Fibroblast of skin of right biceps (primary cell): ENCODE measurements around the gene KLF9.

Experiments
- DNase-seq: peaks from one replicate; pipeline ENCODE4 v3.0.0-alpha.2; 2013

The KLF9 gene

DNA sequence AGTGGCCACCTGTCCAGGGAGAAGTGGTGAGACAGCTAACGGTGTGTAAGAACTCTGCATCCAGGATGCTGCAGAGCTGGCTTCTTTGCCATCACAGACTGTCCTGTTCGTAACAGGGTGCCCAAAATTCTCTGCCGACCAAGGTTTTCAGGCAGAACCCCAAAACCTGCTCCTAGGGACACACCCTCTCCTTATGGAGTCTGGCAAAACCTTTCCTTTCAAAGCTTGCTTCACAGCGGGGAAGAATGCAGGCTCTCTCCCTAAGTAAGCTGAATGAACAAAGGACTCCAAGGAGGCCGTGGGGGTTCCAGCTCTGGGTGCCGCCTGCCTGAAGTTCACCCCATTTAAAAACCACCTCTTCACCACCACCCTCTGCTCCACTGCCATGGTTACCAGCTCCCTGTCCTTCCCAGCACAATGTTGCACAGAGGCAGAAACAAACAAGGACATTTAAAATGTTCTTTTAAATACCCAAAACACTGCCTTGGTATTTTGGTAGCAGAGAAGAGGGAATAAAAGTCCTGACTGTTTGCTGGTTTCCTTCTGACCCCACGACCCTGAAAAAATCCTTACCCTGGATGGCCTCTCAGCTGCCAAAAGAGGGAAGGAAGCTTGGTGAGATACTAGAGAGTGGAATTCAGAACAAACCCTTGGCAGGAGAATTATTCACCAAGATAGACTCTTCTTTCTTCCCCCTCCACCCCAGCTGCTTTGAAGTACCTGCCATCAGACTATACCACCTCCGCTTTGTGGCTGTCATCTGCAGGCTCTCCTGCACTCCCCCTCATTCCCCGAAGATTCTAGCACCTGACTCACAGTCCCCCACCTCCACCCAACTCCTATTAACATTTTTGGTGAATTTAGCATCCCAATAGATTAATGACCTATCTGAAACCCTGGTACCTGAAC, 7.1 kb upstream of the KLF9 start:
- DNase-seq = peak; percentile 43

DNA sequence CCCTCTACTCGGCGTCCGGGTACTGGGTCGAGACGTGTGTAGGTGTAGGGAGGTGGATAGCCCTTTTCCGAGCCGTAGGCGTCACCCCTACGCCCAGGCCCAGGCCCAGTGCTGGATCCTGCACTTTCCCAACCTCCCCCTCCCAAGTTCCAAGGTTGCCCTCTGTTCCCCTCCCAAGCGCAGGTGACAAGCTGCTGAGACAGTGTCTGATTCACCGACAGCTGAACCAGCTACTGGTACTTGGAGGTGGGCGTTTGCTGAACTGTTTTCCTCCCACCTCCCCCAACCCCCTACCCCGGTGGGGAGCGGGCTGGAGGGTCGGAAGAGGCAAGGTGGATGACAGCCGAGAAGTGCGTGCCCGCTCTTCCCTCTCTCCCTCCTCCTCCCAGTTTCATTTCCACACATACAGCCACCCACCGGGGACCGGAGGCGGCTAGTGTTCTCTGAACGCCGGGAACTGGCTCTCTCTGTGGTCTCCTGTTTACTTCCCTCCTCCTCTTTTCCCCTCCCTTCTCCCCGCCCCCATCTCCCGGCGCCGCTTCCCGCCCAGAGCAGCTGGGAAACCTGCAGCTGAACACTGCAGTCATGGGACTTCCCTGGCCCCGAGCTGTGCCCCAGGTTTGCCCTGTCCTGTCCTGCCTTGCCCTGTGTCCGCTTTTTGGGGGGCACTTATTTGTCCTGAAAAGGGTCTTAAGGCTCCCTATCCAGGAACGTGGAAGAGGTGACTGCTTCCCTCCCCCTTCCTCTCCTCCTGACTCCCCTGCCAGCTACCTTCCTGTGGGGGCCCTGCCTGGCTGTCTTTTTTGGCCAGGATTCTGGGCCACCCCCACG, 6.2 kb upstream of the KLF9 start:
- peak; percentile 87 for DNase-seq

DNA sequence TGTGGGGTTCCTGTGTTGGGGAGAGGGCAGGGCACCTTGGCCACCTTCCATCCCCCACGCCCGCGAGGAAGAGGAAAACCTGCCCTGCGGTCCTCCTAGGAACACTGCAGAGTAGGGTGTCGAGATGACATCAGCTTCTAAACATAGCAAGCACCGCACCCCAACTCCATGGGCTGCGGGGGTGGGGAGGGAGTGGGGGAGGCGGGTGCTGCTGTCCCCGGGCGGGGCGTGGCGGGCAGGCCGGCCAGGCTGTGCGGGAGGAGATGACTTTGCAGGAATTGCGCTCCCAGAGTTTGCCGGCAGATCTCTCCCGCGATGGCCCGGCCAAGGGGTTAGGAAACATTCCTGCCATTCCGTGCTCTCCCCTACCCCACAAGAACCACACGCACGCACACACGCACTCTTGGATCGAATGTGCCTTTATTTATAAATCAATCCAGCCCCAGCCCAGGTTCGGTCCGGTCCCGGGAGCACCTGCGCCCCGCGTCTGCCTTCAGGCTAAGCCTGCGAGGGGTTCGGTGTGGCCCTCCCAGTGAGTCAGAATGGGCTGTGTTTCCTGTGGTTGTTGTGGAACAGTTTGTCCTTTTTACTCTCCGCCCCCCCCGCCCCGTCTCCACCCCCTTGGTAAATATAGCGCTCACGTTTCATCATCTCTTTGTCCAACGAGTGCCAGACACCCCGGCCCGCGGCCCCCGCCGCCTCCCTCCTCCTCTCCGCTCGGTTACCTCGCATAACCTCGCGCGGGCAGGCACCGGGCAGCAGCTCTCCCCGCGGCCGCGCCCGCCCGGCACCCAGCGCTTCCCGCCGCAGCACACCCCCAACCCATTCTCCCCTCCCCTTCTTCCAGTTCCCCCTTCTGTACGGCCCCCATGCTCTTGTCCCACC, 5.3 kb upstream of the KLF9 start:
- peak; percentile 98 for DNase-seq

DNA sequence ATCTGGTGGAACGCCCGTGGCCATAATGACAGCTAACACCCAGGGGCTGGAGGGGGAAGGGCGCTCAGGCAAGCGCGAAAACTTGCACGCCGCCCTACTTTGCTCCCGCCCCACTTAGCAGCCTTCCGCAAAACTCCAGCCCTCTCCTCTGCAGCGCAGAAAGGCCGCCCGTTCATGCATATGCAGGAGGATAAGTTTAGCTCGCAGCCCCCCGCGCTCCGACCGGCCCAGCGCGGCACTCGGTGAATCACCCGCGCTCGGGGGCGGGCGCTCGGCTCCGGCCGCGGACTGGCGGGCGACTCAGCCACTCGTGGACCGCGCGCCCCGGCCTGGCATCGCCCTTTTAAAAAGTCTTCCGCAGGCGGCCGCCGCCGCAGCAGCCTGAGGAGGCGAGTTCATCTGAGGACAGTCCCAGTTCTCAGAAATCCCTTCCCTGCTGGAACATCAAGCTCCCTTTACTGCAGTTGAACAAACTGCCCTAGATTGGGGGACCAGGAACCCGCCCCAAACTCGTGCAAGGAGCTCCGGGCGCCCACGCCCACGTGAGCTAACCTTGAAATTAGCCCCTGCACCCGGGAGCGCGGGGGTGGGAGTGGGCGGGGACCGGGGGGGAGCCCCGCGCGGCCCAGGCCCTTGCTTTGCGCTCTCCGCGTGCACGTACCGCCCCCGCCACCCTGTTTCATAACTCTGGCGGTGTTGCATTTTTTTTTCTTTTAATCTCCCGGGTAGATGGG, 4.5 kb upstream of the KLF9 start:
- DNase-seq = peak; percentile 98

DNA sequence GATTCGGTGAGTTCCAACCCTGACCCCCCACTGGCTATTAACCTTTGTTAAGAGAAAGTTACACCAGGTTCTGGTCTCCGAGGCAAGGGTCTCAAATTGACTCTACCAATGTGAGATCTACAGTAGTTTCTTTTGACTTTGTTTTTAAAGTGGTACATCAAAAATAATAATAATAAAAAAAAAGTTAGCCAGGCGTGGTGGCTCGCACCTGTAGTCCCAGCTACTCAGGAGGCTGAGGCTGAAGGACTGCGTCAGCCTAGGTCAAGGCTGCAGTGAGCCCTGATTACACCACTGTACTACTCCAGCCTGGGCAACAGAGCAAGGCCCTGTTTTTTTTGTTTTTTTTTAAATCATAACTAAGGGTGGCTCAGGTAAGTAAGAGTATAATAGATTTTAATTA, 1.0 kb upstream of the KLF9 start:
- DNase-seq = no peak

DNA sequence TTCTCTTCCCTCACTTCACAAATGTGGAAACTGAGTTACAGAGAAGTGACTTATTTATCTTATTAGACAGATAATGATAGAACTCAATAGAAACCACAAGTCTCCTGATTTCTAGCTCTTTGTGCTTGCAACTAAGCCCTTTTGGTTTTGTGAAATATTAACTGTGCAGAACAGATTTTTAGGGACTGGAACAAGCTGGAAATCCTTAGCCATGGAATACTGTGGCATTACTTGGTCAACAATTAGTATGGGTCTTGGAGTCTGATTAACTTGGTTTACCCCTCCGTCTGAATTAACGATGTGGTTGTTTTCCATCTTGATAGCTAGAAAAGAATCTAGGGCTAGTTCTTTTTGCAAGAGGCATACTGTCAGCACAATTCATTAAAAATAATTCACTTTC, 584 bp upstream of the KLF9 start:
- DNase-seq = no peak

DNA sequence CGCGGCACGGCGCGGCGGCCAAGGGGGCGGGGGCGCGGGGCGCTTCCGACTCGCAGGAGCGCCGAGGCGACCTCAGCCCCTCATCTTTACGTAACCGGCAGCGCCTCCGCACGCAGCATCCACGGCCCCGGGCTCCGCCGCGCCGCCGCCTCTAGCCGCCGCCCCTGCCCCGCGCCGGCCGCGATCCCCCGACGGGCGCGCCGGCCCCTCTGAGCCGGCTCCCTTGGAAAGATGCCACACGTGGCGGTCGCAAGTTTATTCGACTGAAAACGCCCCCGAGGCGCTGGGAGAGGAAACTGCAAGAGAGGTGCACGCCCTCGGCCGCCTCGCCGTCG, 1.0 kb downstream of the KLF9 start:
- peak; percentile 80 for DNase-seq

DNA sequence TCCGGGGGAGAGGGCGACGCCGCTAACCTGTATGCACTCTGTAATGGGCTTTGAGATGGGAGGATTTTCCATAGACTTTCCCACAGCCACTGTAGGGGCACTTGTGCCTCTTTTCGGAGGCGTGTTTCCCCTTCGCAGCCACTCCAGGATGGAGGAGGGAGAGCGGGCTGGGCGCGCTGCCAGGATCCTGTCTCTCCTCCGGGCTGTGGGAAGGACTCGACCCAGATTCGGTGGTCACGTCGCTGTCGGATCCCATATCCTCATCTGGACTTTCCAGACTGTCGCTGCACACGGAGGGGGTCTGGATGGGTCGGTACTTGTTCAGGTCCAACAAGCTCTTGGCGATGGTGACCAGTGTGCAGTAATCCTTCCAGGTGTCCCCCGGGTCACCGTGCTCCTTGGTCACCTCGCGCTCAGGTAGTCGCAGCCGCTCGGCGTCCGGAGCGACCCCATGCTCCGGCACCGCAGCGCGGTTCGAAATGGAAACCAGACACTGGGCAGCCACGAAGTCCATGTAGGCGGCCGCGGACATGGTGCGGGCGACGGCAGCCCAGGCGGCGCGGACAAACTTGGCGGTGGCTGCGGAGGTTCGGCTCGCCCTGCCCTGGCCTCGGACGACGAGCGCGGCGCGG, 1.5 kb downstream of the KLF9 start:
- DNase-seq = peak; percentile 76

DNA sequence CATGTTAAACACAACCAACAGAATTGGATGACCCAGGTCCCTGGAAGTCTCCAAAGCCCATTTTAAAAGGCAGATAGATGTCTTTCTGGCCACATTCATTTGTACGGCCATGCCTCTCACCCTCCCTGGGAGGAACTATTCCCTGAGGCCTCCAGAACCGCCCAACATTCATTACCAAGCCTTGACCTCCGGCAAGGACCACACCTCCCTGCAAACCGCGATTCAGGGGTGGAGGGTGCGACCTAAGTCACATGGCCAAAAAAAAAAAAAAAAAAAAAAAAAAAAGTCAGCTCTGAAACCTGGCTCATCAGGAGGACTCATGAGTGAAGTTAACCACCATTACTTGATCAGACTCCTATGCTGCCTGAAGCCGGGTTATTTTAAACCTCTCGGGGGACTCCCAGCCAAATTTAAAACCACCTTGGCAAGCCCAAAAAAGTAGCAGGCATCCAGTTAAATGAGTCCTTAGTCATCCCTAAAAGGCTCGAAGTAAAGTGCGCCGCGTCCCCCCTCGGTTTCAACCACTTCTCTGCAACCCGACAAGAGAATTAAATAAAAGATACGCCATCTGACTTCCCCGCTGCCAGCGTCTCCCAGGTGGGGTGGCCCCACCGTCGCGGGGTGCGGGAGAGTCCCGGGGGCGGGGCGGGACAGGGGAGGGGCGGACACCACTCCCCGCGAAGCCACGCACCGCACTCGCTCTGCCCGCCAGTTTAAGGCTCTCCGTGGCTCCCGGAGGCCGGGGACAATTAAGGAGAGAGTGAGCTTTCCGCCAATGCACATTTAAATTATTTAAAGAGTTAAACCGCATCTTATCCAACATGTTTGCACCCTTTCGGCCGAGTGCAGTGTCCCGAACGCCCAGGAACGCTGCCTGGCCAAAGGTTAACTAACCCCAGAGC, 2.3 kb downstream of the KLF9 start:
- DNase-seq = peak; percentile 41

DNA sequence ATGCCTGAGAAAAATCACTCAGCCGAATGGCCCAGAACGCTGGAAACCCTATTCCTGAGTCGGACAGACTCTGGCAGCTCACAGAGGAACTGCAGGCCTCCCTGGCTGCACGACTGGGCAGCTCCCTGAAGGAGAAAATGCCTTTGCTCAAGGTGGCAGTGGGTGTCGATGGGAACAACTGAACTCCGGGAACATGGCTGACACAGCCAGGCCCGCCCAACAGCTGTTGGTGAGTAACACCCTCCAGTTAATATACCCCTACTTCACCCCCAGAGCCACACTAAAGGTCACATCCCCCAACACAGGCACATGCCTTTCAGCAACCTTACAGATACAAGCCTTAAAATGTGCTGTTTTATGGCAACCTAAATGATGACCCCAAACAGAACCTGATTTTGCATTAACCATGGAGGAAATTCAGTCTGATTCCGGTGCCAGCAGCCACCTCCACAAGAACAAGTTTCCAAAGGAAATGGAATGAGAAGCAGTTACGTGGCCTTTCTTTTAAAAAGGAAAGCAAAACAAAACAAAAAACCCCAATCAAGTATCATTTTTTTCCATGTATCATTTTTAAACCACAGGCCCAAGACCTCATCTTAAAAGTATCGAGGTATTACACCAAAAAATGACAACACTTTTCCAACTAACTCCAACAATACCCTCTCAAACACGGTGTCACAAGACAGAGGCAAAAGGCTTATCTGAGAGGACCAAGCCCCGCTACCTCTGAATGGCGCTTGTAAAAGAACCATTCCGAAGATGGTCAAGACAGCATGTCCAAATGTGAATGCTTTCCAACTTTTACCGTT, 3.1 kb downstream of the KLF9 start:
- peak; percentile 43 for DNase-seq

DNA sequence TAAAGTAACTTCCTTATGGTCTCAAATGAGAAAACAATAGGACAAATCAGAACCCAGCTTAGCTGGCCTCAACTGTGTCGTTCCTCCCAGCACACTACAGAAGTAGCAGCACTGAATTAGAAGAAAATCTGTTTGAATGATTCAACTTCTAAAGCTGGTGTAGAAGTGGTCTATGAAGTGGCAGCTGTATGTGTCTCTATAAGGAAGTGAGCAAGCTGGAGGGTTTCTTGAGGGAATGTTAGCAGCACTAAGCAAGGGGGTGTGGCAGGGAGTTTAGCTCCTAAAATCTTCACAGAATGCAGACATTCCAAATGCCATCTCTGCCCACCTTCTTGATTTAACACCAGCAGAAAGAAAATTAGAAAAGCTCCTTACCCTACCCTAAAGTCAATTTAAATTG, 4.1 kb downstream of the KLF9 start:
- peak; percentile 27 for DNase-seq

DNA sequence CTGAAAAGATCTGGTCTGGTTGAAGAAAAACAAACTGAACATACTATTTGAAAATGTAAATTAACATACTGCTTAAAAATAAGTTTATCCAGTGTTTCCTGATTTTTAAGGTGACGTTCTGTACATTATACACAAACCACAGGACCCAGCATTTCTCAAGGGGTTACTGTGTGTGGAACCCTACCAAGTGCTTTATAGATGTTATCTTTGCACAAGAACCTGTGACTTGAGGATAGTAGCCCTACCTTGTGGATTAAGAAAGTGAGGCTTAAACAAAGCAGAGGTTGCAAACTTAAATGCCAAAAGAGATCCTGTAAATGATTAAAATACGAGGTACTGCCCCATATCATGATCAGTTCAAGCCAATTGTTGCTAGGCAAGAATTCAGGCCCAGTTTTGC, 4.7 kb downstream of the KLF9 start:
- no peak for DNase-seq

DNA sequence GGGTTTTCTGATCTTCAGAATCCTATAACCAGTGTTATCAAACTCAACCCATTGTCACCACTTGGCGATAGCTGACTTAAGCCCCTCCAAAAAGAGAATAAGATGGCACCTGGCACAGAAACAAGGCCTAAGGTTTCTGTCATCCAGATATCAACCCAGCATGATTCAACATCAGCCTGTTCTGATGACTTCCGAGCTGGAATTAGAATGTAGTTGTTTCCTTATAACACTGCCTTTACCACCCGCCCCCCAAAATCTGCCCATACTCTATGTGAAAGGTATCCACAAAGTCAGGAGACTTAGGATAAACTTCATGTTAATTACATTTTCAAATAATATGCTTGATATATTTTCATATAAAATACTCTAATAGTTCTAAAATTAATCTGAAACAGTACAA, 5.2 kb downstream of the KLF9 start:
- no peak for DNase-seq

DNA sequence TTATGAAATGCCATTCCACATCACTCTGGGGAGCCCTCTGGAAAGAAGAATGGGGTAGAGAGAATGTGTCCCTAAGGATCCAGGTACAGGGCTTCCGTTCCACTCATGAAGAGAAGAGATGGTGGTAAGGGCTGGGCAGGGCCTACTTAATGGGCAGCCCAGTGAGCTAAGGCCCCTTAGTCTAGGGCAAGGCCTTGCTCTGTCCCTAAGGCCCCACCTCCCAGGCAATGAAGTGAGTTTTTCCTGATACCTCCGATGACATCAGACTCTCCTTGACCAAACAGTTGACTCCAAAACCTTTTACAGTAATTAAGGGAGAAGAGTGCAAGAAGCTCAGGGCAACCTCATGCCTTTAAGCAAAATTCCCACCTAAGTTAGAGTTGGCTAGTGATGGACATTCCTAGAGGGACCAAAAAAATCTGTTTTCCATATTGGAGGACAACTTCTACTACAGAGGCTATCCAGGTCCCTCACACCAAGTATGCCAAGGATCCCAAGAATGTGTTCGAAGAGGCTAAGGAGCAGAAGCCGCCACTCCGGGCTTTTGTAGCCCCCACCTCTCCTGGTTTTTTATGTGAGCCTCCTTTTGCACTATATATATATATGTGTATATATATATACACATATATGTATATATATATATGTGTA, 5.9 kb downstream of the KLF9 start:
- peak; percentile 11 for DNase-seq

DNA sequence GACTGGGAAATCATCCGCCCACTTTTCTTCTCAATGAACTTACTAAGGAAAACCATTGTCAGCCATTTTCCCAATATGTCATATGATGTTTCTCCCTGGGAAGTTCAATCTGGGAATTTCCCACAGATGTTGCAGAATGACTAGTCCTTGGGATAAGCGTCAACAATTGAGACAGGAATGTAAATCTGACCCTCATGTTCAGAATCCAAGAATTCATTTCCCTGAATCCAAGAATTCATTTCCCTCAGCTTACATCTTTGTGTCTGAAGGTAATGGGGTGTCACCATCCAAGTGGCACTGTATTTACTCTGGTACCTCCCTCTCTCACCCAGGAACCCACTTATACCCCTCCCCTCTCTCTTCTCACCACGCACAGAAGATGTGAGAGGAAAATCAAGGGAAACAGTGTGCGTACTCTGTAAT, 7.4 kb downstream of the KLF9 start:
- DNase-seq = peak; percentile 95

DNA sequence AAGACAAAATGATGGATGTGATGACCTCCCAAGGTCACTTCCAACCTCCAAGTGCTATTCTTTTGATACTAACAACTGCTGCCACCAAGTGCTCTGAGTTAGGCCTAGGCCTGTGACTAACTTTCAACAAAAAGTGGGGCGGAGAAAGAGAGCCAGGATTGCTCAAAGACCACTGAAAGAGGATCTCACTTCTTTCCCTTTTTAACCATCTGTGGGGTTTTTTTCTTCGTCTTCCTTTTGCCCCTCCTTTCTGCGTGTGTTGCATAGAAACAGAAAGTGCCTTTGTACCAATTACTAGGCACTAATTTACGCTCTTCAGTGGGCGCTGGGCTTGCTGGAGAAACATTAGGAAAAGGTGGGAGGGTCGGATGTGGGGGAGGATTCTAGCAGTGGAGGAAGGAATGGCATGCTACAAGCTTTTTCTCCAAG, 8.0 kb downstream of the KLF9 start:
- DNase-seq = peak; percentile 51

DNA sequence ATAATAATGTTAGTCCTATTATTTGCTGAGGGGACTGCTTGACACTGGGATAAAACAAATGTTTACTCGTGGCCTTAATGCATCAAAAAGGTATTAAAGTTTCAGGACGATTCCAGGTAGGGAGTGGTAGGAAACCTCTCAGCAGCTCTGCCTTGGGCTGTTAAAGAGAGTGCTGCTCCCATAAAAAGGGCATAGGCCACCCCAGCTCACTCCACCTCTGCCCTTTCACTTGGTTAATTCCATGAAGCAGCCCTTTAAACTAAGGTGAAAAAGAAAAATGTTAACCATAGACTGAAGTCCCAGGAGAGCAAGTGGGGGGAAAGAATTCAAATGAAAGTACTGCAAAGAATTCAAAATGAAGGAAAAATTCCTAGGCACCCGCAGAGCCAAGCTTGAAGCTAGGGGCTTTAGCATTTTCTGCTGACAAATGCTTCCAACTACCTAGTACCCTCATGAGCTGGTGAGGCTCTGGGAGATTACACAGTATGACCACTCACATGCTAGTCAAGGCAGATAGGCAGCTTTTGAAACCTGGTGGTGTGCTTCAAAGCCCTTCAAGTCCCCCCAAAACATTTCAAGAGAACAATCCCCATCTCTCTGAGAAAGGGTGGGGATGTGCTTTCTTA, 8.5 kb downstream of the KLF9 start:
- peak; percentile 48 for DNase-seq

DNA sequence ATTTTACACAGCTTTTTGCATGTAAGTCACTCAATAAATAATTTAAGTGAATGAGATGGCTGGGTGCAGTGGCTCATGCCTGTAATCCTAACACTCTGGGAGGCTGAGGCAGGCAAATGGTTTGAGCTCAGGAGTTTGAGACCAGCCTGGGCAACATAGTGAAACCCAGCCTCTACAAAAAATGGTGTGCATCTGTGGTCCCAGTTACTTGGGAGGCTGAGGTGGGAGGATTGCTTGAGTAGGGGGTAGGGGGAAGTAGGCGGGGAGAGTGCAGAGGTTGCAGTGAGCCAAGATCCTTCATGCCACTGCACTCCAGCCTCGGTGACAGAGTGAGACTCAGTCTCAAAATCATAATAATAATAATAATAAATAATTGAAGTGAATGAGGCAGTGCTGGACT, 10.2 kb downstream of the KLF9 start:
- no peak for DNase-seq

DNA sequence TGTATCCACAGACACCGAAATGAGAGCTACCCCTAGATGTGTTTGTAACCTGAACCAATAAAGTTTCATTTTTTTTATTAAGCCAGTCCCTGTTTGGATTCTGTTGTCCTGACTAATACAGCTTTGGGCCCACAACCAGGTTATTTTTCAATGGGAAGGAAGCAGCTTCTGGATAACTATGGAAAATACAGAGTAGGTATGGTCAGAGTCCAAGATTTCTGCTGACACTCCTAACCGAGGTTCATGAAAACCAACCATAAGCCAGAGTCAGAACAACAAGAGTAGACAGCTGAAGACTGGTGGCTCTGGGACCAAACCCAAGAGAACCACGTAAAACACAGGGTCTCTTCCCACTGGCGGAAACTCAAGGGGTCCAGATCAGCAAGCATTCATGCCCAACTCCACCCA, 10.8 kb downstream of the KLF9 start:
- DNase-seq = no peak
